GM12878 (cell line): ENCODE measurements around the gene LRRC3C. TPM values are rescaled to one million over a fixed set of nuclear protein-coding genes. Genes with fewer than 3 reads are reported as not detected.

Experiments used
- ATAC-seq: fragments of 200-7000 bp; cut with Tn5 transposase; 3 replicates; pipeline ENCODE4 v1.9.1; 2020; ENCODE audit warnings: mild to moderate bottlenecking, moderate library complexity
- BruUV-seq: library from RNA; stranded (reverse); fragments of 400-500 nt; replicated peaks from 2 replicates; lab custom pipeline; 2021; lab: Mats Ljungman, UMichigan
- CTCF ChIA-PET: fragments of 300-600 bp; sonication (Branson Sonifier 250); formaldehyde crosslinking; extraction: SDS; loops from one replicate; lab custom pipeline; 2021; ENCODE audit warnings: inconsistent platforms; lab: Yijun Ruan, JAX
- POLR2A ChIA-PET: fragments of 350-600 bp; formaldehyde crosslinking; extraction: SDS; loops from one replicate; lab custom pipeline; 2021; ENCODE audit warnings: inconsistent platforms; lab: Charles Lee
- RAD21 ChIA-PET: fragments of 300-600 bp; sonication (Branson Sonifier 250); formaldehyde crosslinking; loops from one replicate; lab custom pipeline; 2023; ENCODE audit warnings: antibody characterized with exemption; ENCODE audit not compliant: unreplicated experiment; lab: Charles Lee
- SMC1A ChIA-PET: fragments of 300-600 bp; sonication (Branson Sonifier 250); formaldehyde crosslinking; loops from one replicate; lab custom pipeline; 2023; ENCODE audit not compliant: unreplicated experiment, uncharacterized antibody; lab: Charles Lee
- DNase-seq: peaks from one replicate; pipeline ENCODE4 v3.0.0-alpha.2; 2011; ENCODE audit warnings: low read depth, low spot score
- FAIRE-seq: peaks from 3 replicates; lab custom pipeline; 2011; peaks lifted over from hg19 to GRCh38; lab: Jason Lieb, UNC
- H2AFZ ChIP-seq: 2 replicates; pipeline ENCODE4 v1.6.0; 2011; ENCODE audit warnings: low read depth, low read length, control low read depth; ENCODE audit not compliant: control insufficient read depth
- H3K27ac ChIP-seq: 2 replicates; pipeline ENCODE4 v1.5.1; 2011; ENCODE audit warnings: control low read depth; ENCODE audit not compliant: control insufficient read depth, insufficient read depth
- H3K27me3 ChIP-seq, 2 experiments: replicated peaks in 1 of 2; 2 replicates each; pipeline versions ENCODE4 v1.6.0 to v1.6.1; 2011; ENCODE audit warnings: low read length in 1 of 2; ENCODE audit not compliant: control insufficient read depth in 2 of 2, insufficient read depth in 2 of 2
- H3K36me3 ChIP-seq, 2 experiments: 2 replicates each; pipeline ENCODE4 v1.5.1; 2011; ENCODE audit warnings: low read length in 1 of 2; ENCODE audit not compliant: control insufficient read depth in 2 of 2, insufficient read depth in 2 of 2
- H3K4me1 ChIP-seq: 2 replicates; pipeline ENCODE4 v1.6.1; 2011; ENCODE audit warnings: mild to moderate bottlenecking, low read length, moderate library complexity, mixed read lengths; ENCODE audit not compliant: control insufficient read depth, insufficient read depth
- H3K4me2 ChIP-seq: 2 replicates; pipeline ENCODE4 v1.6.0; 2011; ENCODE audit warnings: control low read depth; ENCODE audit not compliant: control insufficient read depth, insufficient read depth
- H3K4me3 ChIP-seq: fragments of 200-600 bp; sonication (generic); 2 replicates; pipeline ENCODE4 v1.5.1; 2016
- H3K79me2 ChIP-seq: 2 replicates; pipeline ENCODE4 v1.6.0; 2011; ENCODE audit warnings: low read length; ENCODE audit not compliant: control insufficient read depth, insufficient read depth
- H3K9ac ChIP-seq: 2 replicates; pipeline ENCODE4 v1.8.0; 2011; ENCODE audit warnings: low read length, control low read depth, mixed read lengths; ENCODE audit not compliant: control insufficient read depth, insufficient read depth
- H3K9me3 ChIP-seq: replicated peaks from 3 replicates; pipeline ENCODE4 v1.5.1; 2011; ENCODE audit warnings: mild to moderate bottlenecking, low read length; ENCODE audit not compliant: control insufficient read depth, insufficient read depth
- H4K20me1 ChIP-seq: 2 replicates; pipeline ENCODE4 v1.6.0; 2011; ENCODE audit not compliant: control insufficient read depth, insufficient read depth
- NFIC ChIP-seq: IDR thresholded peaks from 2 replicates; pipeline ENCODE4 v1.6.1; 2012; ENCODE audit warnings: low read depth, mild to moderate bottlenecking, inconsistent platforms, low read length, moderate library complexity
- RFX5 ChIP-seq: IDR thresholded peaks from 2 replicates; pipeline ENCODE4 v1.6.1; 2011; ENCODE audit warnings: low read depth, low read length, improper control_type of control experiment
- ZNF217 ChIP-seq: fragments of 450-650 bp; IDR thresholded peaks from 2 replicates; pipeline ENCODE4 v1.6.1; 2017; ENCODE audit warnings: antibody characterized with exemption, mild to moderate bottlenecking
- WGBS: methylation state at CpG from one replicate; pipeline ENCODE4 v1.1.6; 2016; ENCODE audit warnings: low lambda C conversion rate; ENCODE audit not compliant: insufficient replicate concordance, insufficient coverage; ENCODE audit errors: missing lambda C conversion rate; 5-methylcytosine and 5-hydroxymethylcytosine counted together
- in situ Hi-C: fragments of 300-500 bp; cut with MboI; formaldehyde crosslinking; loops from 9 replicates; pipeline ENCODE4 v1.14.3; 2018; ENCODE audit warnings: mixed read lengths
- intact Hi-C: fragments of 100-400 bp; cut with micrococcal nuclease; formaldehyde crosslinking; loops from one replicate; pipeline ENCODE4 v1.14.2; 2022; ENCODE audit not compliant: unreplicated experiment
- polyA plus RNA-seq, 11 experiments: library from polyadenylated mRNA; depleted of rRNA in 4 of 11; unstranded in 6 of 11; stranded (reverse) in 5 of 11; fragments of >200 nt; fragmentation: Nextera tagmentation in 4 of 11; fragmentation: Illumina TruSeq in 1 of 11; extraction: Ambion mirVana in 4 of 11; extraction: Trizol in 1 of 11; gene quantifications; 1 replicate in 1 of 11; 2 replicates in 10 of 11; pipeline versions ENCODE4 v1.2.1 to v1.2.3, GENCODE V29; 2011 to 2016; ENCODE audit warnings: inconsistent platforms in 2 of 11, missing spikeins in 2 of 11, low read depth in 1 of 11
- total RNA-seq, 4 experiments: library from RNA; depleted of rRNA in 3 of 4; stranded (reverse); fragments of >200 nt in 3 of 4; fragmentation: Illumina TruSeq in 1 of 4; extraction: Trizol in 1 of 4; gene quantifications; 2 replicates each; pipeline versions ENCODE4 v1.2.1 to v1.2.3, GENCODE V29; 2013 to 2021

The LRRC3C gene
- total and polyA plus RNA-seq, 10 of the 15 experiments (the other 5 are each of a cell fraction or from before 2014, with no cell fraction given): not detected

GRCh38 chr17:39928858-39929645 lies 1.5 kb downstream of the LRRC3C start (continued):
- no peak for TF ChIP-seq RFX5

DNA sequence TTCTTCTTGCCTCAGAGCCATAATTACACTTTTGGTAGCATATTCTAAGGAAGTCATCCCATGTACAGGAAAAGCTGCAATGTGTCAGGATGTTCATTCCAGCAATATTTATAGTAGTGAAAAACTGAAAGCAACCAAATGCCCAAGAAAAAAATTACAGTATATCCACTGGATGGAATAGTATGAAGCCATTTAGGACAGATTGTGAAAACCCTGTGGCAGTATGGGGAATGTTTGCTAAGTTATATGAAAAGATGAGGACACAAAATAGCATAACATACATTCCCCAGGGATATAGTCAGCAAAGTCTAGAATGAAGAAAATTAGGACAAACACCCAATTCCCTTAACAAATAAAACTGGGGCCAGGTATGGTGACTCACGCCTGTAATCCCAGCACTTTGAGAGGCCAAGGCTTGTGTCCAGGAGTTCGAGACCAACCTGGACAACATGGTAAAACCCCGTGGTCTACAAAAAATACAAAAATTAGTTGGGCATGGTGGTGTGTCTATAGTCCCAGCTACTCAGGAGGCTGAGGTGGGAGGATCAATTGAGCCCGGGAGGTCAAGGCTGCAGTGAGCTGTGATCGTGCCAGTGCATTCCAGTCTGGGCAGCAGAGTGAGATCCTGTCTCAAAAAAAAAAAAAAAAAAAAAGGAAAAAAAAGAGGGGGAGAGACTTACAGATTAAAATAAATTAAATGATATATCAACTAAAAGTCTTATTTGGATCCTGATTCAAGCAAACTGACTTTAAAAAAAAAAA lies 2.3 kb downstream of the LRRC3C start:
- ChIA-PET CTCF (interaction anchor here (1.4 to 2.9 kb wide), 2 partner anchors 10 to 57 kb away, joined by 7 to 33 read pairs; no protein-coding TSS in a partner anchor), POLR2A (interaction anchor here (1.0 to 6.4 kb wide), 4 partner anchors 9 to 69 kb away, joined by 3 to 64 read pairs (median 13); partner anchors contain the start of gene PSMD3), RAD21 (interaction anchor here (0.7 to 2.4 kb wide), 5 partner anchors 9 to 1766 kb away, joined by 3 to 15 read pairs (median 4); partner anchors contain the start of gene PSMD3), SMC1A (interaction anchor here (0.8 to 5.7 kb wide), 4 partner anchors 9 to 61 kb away, joined by 3 to 46 read pairs (median 4); no protein-coding TSS in a partner anchor)
- Histone ChIP-seq H3K4me2 (no peak overlapping the region), H3K4me1 (peaks cover 21% of the 10 kb centered on the region), H2AFZ (no peak overlapping the region; the same call in 1 of the 2 replicates), H3K9ac (no peak overlapping the region), H3K9me3 (no peaks in the 10 kb centered on the region), H3K4me3 (no peak overlapping the region), H3K79me2 (peaks cover 35% of the 10 kb centered on the region), H3K27ac (no peak overlapping the region), H4K20me1 (no peaks in the 10 kb centered on the region), H3K36me3 (no peaks in the 10 kb centered on the region), H3K27me3 (no peaks in the 10 kb centered on the region)
- DNase-seq (no peak), ATAC-seq (no peak), FAIRE-seq (no peak)
- intact Hi-C loops (loop anchor here (5.0 kb wide), 2 partner anchors 52 to 173 kb away; partner anchors contain the start of gene PSMD3), in situ Hi-C loops (no loop called here)
- 0 out of 2 replicates have a peak, but pooled peaks have one; percentile 9 for TF ChIP-seq NFIC
- TF ChIP-seq ZNF217: no peak
- no TSS peak for BruUV-seq
- WGBS: 80% methylated on average over 5 of the region's 5 CpGs
